MM.1S (cell line): ENCODE measurements around the gene DDX5.

ENCODE experiments used
- DNase-seq: peaks from one replicate; pipeline ENCODE4 v3.0.0-alpha.2; 2015
- H2AFZ ChIP-seq: fragments of 300-600 bp; sonication (generic); 2 replicates; pipeline ENCODE4 v1.6.0; 2016; ENCODE audit warnings: antibody characterized with exemption, low read length
- H3F3A ChIP-seq: fragments of 300-600 bp; sonication (generic); 2 replicates; pipeline ENCODE4 v1.6.1; 2016; ENCODE audit warnings: mild to moderate bottlenecking, antibody characterized with exemption, low read length, moderate library complexity, mixed read lengths; ENCODE audit not compliant: insufficient read depth
- H3K27ac ChIP-seq: fragments of 300-600 bp; sonication (generic); 2 replicates; pipeline ENCODE4 v1.5.1; 2016; ENCODE audit warnings: mild to moderate bottlenecking, low read length
- H3K27me3 ChIP-seq: fragments of 300-600 bp; sonication (generic); replicated peaks from 2 replicates; pipeline ENCODE4 v1.6.0; 2016; ENCODE audit warnings: low read length; ENCODE audit not compliant: insufficient read depth
- H3K36me3 ChIP-seq: fragments of 300-600 bp; sonication (generic); replicated peaks from 2 replicates; pipeline ENCODE4 v1.6.1; 2016; ENCODE audit warnings: mild to moderate bottlenecking, low read length, mixed read lengths; ENCODE audit not compliant: insufficient read depth
- H3K4me1 ChIP-seq: fragments of 300-600 bp; sonication (generic); 2 replicates; pipeline ENCODE4 v1.6.1; 2016; ENCODE audit warnings: low read length, mixed read lengths
- H3K4me2 ChIP-seq: fragments of 300-600 bp; sonication (generic); 2 replicates; pipeline ENCODE4 v1.6.0; 2016; ENCODE audit warnings: low read depth, low read length
- H3K4me3 ChIP-seq: fragments of 300-600 bp; sonication (generic); 2 replicates; pipeline ENCODE4 v1.5.1; 2016; ENCODE audit warnings: low read length, mixed read lengths
- H3K79me2 ChIP-seq: fragments of 300-600 bp; sonication (generic); 2 replicates; pipeline ENCODE4 v1.6.1; 2016; ENCODE audit warnings: mixed run types, low read length, mixed read lengths
- H3K9ac ChIP-seq: fragments of 300-600 bp; sonication (generic); 2 replicates; pipeline ENCODE4 v1.6.1; 2016; ENCODE audit warnings: low read length, mixed read lengths
- H3K9me2 ChIP-seq: fragments of 300-600 bp; sonication (generic); replicated peaks from 2 replicates; pipeline ENCODE4 v1.6.1; 2016; ENCODE audit warnings: mild to moderate bottlenecking, low read length, mixed read lengths; ENCODE audit not compliant: insufficient read depth
- H3K9me3 ChIP-seq: fragments of 300-600 bp; sonication (generic); replicated peaks from 2 replicates; pipeline ENCODE4 v1.6.1; 2016; ENCODE audit warnings: mild to moderate bottlenecking, low read length, mixed read lengths; ENCODE audit not compliant: insufficient read depth
- H4K20me1 ChIP-seq: fragments of 300-600 bp; sonication (generic); 2 replicates; pipeline ENCODE4 v1.6.1; 2016; ENCODE audit warnings: mild to moderate bottlenecking, low read length, moderate library complexity, mixed read lengths; ENCODE audit not compliant: insufficient read depth
- CTCF ChIP-seq: fragments of 300-600 bp; sonication (generic); IDR thresholded peaks from 2 replicates; pipeline ENCODE4 v1.5.1; 2016; ENCODE audit warnings: antibody characterized with exemption, low read length, mixed read lengths
- EZH2 ChIP-seq: fragments of 300-600 bp; sonication (generic); optimal IDR thresholded peaks from 2 replicates; pipeline ENCODE3; 2017; ENCODE audit warnings: low read depth, mild to moderate bottlenecking, antibody characterized with exemption, low read length, mixed read lengths
- EZH2phosphoT487 ChIP-seq: fragments of 300-600 bp; sonication (generic); IDR thresholded peaks from 2 replicates; pipeline ENCODE4 v1.6.1; 2018; ENCODE audit warnings: antibody characterized with exemption, low read length

The DDX5 gene

GRCh38 chr17:64537488-64537887 lies 31.4 kb upstream of the DDX5 start:
- H3K9me3 ChIP-seq, result no peaks in the 10 kb centered on the region
- H3K4me1 ChIP-seq, result no peaks in the 10 kb centered on the region
- no peak overlapping the region for H3K4me2 ChIP-seq
- no peaks in the 10 kb centered on the region for H3K79me2 ChIP-seq
- no peak overlapping the region for H3K27ac ChIP-seq
- DNase-seq, result no peak
- H2AFZ ChIP-seq, result no peak overlapping the region
- H3K4me3 ChIP-seq, result no peak overlapping the region
- no peaks in the 10 kb centered on the region for H3K27me3 ChIP-seq
- H3K36me3 ChIP-seq, result no peaks in the 10 kb centered on the region; the same call in 1 of the 2 replicates
- TF ChIP-seq EZH2, result no peak
- TF ChIP-seq EZH2phosphoT487, result no peak
- TF ChIP-seq CTCF, result no peak
- no peak overlapping the region for H3K9ac ChIP-seq
- H3K9me2 ChIP-seq, result no peaks in the 10 kb centered on the region
- H4K20me1 ChIP-seq, result no peaks in the 10 kb centered on the region
- no peaks in the 10 kb centered on the region for H3F3A ChIP-seq

DNA sequence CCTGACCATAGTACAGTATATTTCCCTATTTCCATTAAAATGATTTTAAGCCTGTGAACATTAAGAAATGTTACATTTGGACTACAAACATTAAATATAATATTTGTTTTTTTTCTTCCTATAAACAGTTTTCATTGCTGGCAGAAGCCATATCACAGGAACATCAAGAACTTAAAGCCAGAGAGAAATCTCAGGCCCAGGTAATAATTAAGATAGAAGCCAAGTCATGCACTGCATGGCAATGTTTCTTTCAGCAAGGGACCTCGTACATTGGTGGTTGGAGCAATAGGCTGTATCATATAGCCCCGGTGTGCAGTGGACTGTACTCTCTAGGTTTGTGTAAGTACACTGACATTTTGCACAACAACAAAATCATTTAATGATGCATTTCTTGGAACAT lies 30.8 kb upstream of the DDX5 start:
- H3K36me3 ChIP-seq, result no peaks in the 10 kb centered on the region; the same call in 1 of the 2 replicates
- H4K20me1 ChIP-seq, result no peaks in the 10 kb centered on the region
- H3K9me2 ChIP-seq, result no peaks in the 10 kb centered on the region
- H3K27me3 ChIP-seq, result no peaks in the 10 kb centered on the region
- H3F3A ChIP-seq, result no peaks in the 10 kb centered on the region
- no peak overlapping the region for H2AFZ ChIP-seq
- no peaks in the 10 kb centered on the region for H3K9me3 ChIP-seq
- no peak overlapping the region for H3K4me3 ChIP-seq
- no peak overlapping the region for H3K27ac ChIP-seq
- no peaks in the 10 kb centered on the region for H3K4me1 ChIP-seq
- no peak for DNase-seq
- H3K79me2 ChIP-seq, result no peaks in the 10 kb centered on the region
- no peak overlapping the region for H3K9ac ChIP-seq
- H3K4me2 ChIP-seq, result no peak overlapping the region
- TF ChIP-seq CTCF (no peak), EZH2 (no peak), EZH2phosphoT487 (no peak)

- Histone ChIP-seq H3K27me3 (no peaks in the 10 kb centered on the region), H3K4me3 (no peak overlapping the region), H3K4me1 (no peaks in the 10 kb centered on the region), H3K9ac (no peak overlapping the region), H3K4me2 (no peak overlapping the region), H4K20me1 (no peaks in the 10 kb centered on the region), H3F3A (no peaks in the 10 kb centered on the region), H3K36me3 (no peaks in the 10 kb centered on the region; the same call in 1 of the 2 replicates), H3K27ac (no peak overlapping the region), H3K9me2 (no peaks in the 10 kb centered on the region), H2AFZ (no peak overlapping the region), H3K9me3 (no peaks in the 10 kb centered on the region), H3K79me2 (no peaks in the 10 kb centered on the region)
- no peak for DNase-seq
- TF ChIP-seq EZH2 (no peak), EZH2phosphoT487 (no peak), CTCF (no peak)
Observed at GRCh38 chr17:64535357-64535756, 29.3 kb upstream of the DDX5 start.
